MCF 10A (cell line): Measurements from ENCODE around the gene TDP1. TPM values are rescaled to one million over a fixed set of nuclear protein-coding genes. Genes with fewer than 3 reads are reported as not detected.

Experiments
- BruUV-seq: library from RNA; stranded (reverse); fragments of 400-500 nt; replicated peaks from 2 replicates; lab custom pipeline; 2021; lab: Mats Ljungman, UMichigan
- CTCF ChIA-PET: fragments of 300-600 bp; sonication (Branson Sonifier 250); formaldehyde crosslinking; extraction: SDS; loops from one replicate; lab custom pipeline; 2021; ENCODE audit warnings: antibody characterized with exemption, inconsistent platforms; lab: Yijun Ruan, JAX
- POLR2A ChIA-PET: fragments of 300-600, 350-650 bp; sonication (Branson Sonifier 250); formaldehyde crosslinking; extraction: SDS; loops from one replicate; lab custom pipeline; 2020; ENCODE audit warnings: antibody characterized with exemption, inconsistent platforms; lab: Yijun Ruan, JAX
- DNase-seq: peaks from one replicate; pipeline ENCODE4 v3.0.0-alpha.2; 2018; ENCODE audit not compliant: unreplicated experiment
- H3K27ac Mint-ChIP-seq: one replicate; pipeline ENCODE4 v1.8.0; 2022; ENCODE audit warnings: mild to moderate bottlenecking, low read depth, mixed read lengths; ENCODE audit not compliant: unreplicated experiment
- H3K27me3 Mint-ChIP-seq: one replicate; pipeline ENCODE4 v1.8.0; 2022; ENCODE audit warnings: mixed read lengths; ENCODE audit not compliant: insufficient read depth, unreplicated experiment
- H3K36me3 Mint-ChIP-seq: one replicate; pipeline ENCODE4 v1.8.0; 2022; ENCODE audit warnings: mild to moderate bottlenecking, moderate library complexity, mixed read lengths; ENCODE audit not compliant: insufficient read depth, unreplicated experiment
- H3K4me1 Mint-ChIP-seq: one replicate; pipeline ENCODE4 v1.8.0; 2022; ENCODE audit warnings: mixed read lengths; ENCODE audit not compliant: insufficient read depth, unreplicated experiment
- H3K4me3 Mint-ChIP-seq: one replicate; pipeline ENCODE4 v1.8.0; 2022; ENCODE audit warnings: mild to moderate bottlenecking, moderate library complexity, mixed read lengths; ENCODE audit not compliant: unreplicated experiment
- H3K9me3 Mint-ChIP-seq: one replicate; pipeline ENCODE4 v1.8.0; 2022; ENCODE audit warnings: mixed read lengths; ENCODE audit not compliant: unreplicated experiment
- CTCF ChIP-seq: fragments of 200-600 bp; IDR thresholded peaks from one replicate; pipeline ENCODE4 v1.8.0; 2022; ENCODE audit warnings: antibody characterized with exemption, mild to moderate bottlenecking; ENCODE audit not compliant: unreplicated experiment
- intact Hi-C: fragments of 100-400 bp; cut with micrococcal nuclease; formaldehyde crosslinking; loops from 2 replicates; pipeline ENCODE4 v1.14.1; 2022
- total RNA-seq: library from RNA; stranded (reverse); gene quantifications from 2 replicates; pipeline ENCODE4 v1.2.3, GENCODE V29; 2022

The TDP1 gene
- total RNA-seq, 1 experiment from 2014 or later, result 16.3 TPM

- intact Hi-C loops, result no loop called here
- ChIA-PET POLR2A (interaction anchor here (0.7 to 0.9 kb wide), 2 partner anchors 17 to 484 kb away, joined by 3 read pairs; no protein-coding TSS in a partner anchor), CTCF (interaction anchor here (0.7 to 4.0 kb wide), 2 partner anchors 165 to 871 kb away, joined by 3 to 23 read pairs; no protein-coding TSS in a partner anchor)
- no peak overlapping the region for H3K4me3 Mint-ChIP-seq
- no peaks in the 10 kb centered on the region for H3K4me1 Mint-ChIP-seq
- peak overlapping the region; percentile 32 for H3K27ac Mint-ChIP-seq
- no peaks in the 10 kb centered on the region for H3K9me3 Mint-ChIP-seq
- no TSS peak for BruUV-seq
- no peaks in the 10 kb centered on the region for H3K36me3 Mint-ChIP-seq
- TF ChIP-seq CTCF, result no peak
- no peak for DNase-seq
- no peaks in the 10 kb centered on the region for H3K27me3 Mint-ChIP-seq
Measured at GRCh38 chr14:89912221-89912620, 43.5 kb upstream of the TDP1 start.

- POLR2A ChIA-PET, result interaction anchor here (0.7 to 0.9 kb wide), 2 partner anchors 16 to 485 kb away, joined by 3 read pairs; no protein-coding TSS in a partner anchor
- TSS peak; percentile 70 for BruUV-seq
- DNase-seq, result peak; percentile 82
- Mint-ChIP-seq H3K36me3 (no peaks in the 10 kb centered on the region), H3K4me3 (no peak overlapping the region), H3K27me3 (no peaks in the 10 kb centered on the region), H3K27ac (peak overlapping the region; percentile 32), H3K4me1 (no peaks in the 10 kb centered on the region), H3K9me3 (no peaks in the 10 kb centered on the region)
- TF ChIP-seq CTCF, result no peak
- CTCF ChIA-PET, result interaction anchor here (0.6 to 4.0 kb wide), 7 partner anchors 64 to 884 kb away, joined by 3 to 23 read pairs (median 3); no protein-coding TSS in a partner anchor
- intact Hi-C loops, result no loop called here
Measured at GRCh38 chr14:89912667-89913211, 43.0 kb upstream of the TDP1 start.

GRCh38 chr14:89915114-89915878, 40.4 kb upstream of the TDP1 start:
- H3K4me3 Mint-ChIP-seq, result no peak overlapping the region
- BruUV-seq, result no TSS peak
- peak; percentile 91 for TF ChIP-seq CTCF
- H3K27ac Mint-ChIP-seq, result no peak overlapping the region
- no peaks in the 10 kb centered on the region for H3K9me3 Mint-ChIP-seq
- no peaks in the 10 kb centered on the region for H3K4me1 Mint-ChIP-seq
- H3K36me3 Mint-ChIP-seq, result no peaks in the 10 kb centered on the region
- H3K27me3 Mint-ChIP-seq, result no peaks in the 10 kb centered on the region
- ChIA-PET CTCF (interaction anchor here (0.6 to 4.0 kb wide), 9 partner anchors 14 to 891 kb away, joined by 3 to 23 read pairs (median 3); no protein-coding TSS in a partner anchor), POLR2A (interaction anchor here (0.9 to 2.4 kb wide), 2 partner anchors 139 to 500 kb away, joined by 3 to 8 read pairs; no protein-coding TSS in a partner anchor)
- peak; percentile 78 for DNase-seq
- intact Hi-C loops, result loop anchor here (1.0 to 5.0 kb wide), 8 partner anchors 148 to 1248 kb away; partner anchors contain the start of genes EML5 and FOXN3

- no peak overlapping the region for H3K27ac Mint-ChIP-seq
- no peak for DNase-seq
- intact Hi-C loops, result loop anchor here (5.0 kb wide), 4 partner anchors 151 to 1251 kb away; partner anchors contain the start of genes EML5 and FOXN3
- H3K9me3 Mint-ChIP-seq, result no peaks in the 10 kb centered on the region
- no TSS peak for BruUV-seq
- H3K36me3 Mint-ChIP-seq, result no peaks in the 10 kb centered on the region
- no peak overlapping the region for H3K4me3 Mint-ChIP-seq
- no peaks in the 10 kb centered on the region for H3K27me3 Mint-ChIP-seq
- POLR2A ChIA-PET, result no interaction called here
- H3K4me1 Mint-ChIP-seq, result no peaks in the 10 kb centered on the region
- CTCF ChIA-PET, result no interaction called here
- no peak for TF ChIP-seq CTCF
Measured at GRCh38 chr14:89918721-89919120, 37.0 kb upstream of the TDP1 start.
